IMR-90 (cell line): ENCODE measurements around the gene ITPK1. TPM values are rescaled to one million over a fixed set of nuclear protein-coding genes. Genes with fewer than 3 reads are reported as not detected.

Source experiments
- ATAC-seq: fragments of 200-7000 bp; cut with Tn5 transposase; 2 replicates; pipeline ENCODE4 v1.9.1; 2020; ENCODE audit warnings: low read depth, mild to moderate bottlenecking, moderate library complexity
- BruUV-seq: library from RNA; stranded (reverse); fragments of 400-500 nt; replicated peaks from 2 replicates; lab custom pipeline; 2021; lab: Mats Ljungman, UMichigan
- CTCF ChIA-PET: fragments of 300-600 bp; formaldehyde crosslinking; extraction: SDS; loops from one replicate; lab custom pipeline; 2021; ENCODE audit warnings: antibody characterized with exemption; lab: Yijun Ruan, JAX
- POLR2A ChIA-PET: fragments of 300-600 bp; sonication (Branson Sonifier 250); formaldehyde crosslinking; loops from one replicate; lab custom pipeline; 2022; ENCODE audit warnings: antibody characterized with exemption; ENCODE audit not compliant: unreplicated experiment; lab: Charles Lee
- DNase-seq: peaks from one replicate; pipeline ENCODE4 v3.0.0; 2013
- H2AFZ ChIP-seq: replicated peaks from 2 replicates; pipeline ENCODE3; 2013; ENCODE audit warnings: low read length, mild to moderate bottlenecking; ENCODE audit not compliant: poor library complexity
- H2AK5ac ChIP-seq: 2 replicates; pipeline ENCODE4 v1.6.1; 2013; ENCODE audit warnings: low read depth, low read length, inconsistent platforms
- H2AK9ac ChIP-seq: replicated peaks from 2 replicates; pipeline ENCODE3; 2013; ENCODE audit warnings: mild to moderate bottlenecking, low read depth, low read length, moderate library complexity; ENCODE audit not compliant: poor library complexity
- H2BK120ac ChIP-seq: 2 replicates; pipeline ENCODE4 v1.6.1; 2013; ENCODE audit warnings: low read depth, low read length, inconsistent platforms
- H2BK15ac ChIP-seq: 3 replicates; pipeline ENCODE4 v1.6.1; 2013; ENCODE audit warnings: low read depth, low read length, inconsistent platforms
- H2BK20ac ChIP-seq: 2 replicates; pipeline ENCODE4 v1.6.1; 2013; ENCODE audit warnings: low read depth, mild to moderate bottlenecking, inconsistent platforms, low read length, moderate library complexity
- H2BK5ac ChIP-seq: 2 replicates; pipeline ENCODE4 v1.6.1; 2013; ENCODE audit warnings: mild to moderate bottlenecking, low read depth, low read length, inconsistent platforms; ENCODE audit not compliant: poor library complexity, severe bottlenecking
- H3K14ac ChIP-seq: replicated peaks from 2 replicates; pipeline ENCODE4 v1.6.1; 2013; ENCODE audit warnings: low read depth, low read length, inconsistent platforms
- H3K18ac ChIP-seq: 2 replicates; pipeline ENCODE4 v1.6.1; 2013; ENCODE audit warnings: low read depth, low read length, control low read depth
- H3K23ac ChIP-seq: 2 replicates; pipeline ENCODE4 v1.6.1; 2013; ENCODE audit warnings: low read depth, low read length, inconsistent platforms
- H3K27ac ChIP-seq: 2 replicates; pipeline ENCODE4 v1.5.1; 2013; ENCODE audit warnings: mild to moderate bottlenecking, control low read depth, low read length; ENCODE audit not compliant: insufficient read depth
- H3K27me3 ChIP-seq: 2 replicates; pipeline ENCODE4 v1.6.1; 2013; ENCODE audit warnings: low read length; ENCODE audit not compliant: control insufficient read depth, insufficient read depth
- H3K36me3 ChIP-seq: 2 replicates; pipeline ENCODE4 v1.6.1; 2013; ENCODE audit warnings: low read length, mixed read lengths; ENCODE audit not compliant: control insufficient read depth, insufficient read depth
- H3K4ac ChIP-seq: 2 replicates; pipeline ENCODE4 v1.6.1; 2013; ENCODE audit warnings: low read depth, low read length, inconsistent platforms
- H3K4me1 ChIP-seq: 2 replicates; pipeline ENCODE4 v1.6.1; 2013; ENCODE audit warnings: low read length, mixed read lengths; ENCODE audit not compliant: control insufficient read depth, insufficient read depth
- H3K4me2 ChIP-seq: 2 replicates; pipeline ENCODE4 v1.6.1; 2013; ENCODE audit warnings: low read depth, mild to moderate bottlenecking, control low read depth, low read length, moderate library complexity
- H3K4me3 ChIP-seq: 2 replicates; pipeline ENCODE4 v1.5.1; 2013; ENCODE audit warnings: low read depth, mild to moderate bottlenecking, control low read depth, low read length, moderate library complexity; ENCODE audit not compliant: insufficient read depth
- H3K56ac ChIP-seq: 2 replicates; pipeline ENCODE4 v1.6.1; 2013; ENCODE audit warnings: low read length, inconsistent platforms; ENCODE audit not compliant: insufficient read depth; ENCODE audit errors: extremely low read depth
- H3K79me1 ChIP-seq, 2 experiments: 2 replicates each; pipeline ENCODE4 v1.6.1; 2013; ENCODE audit warnings: low read length in 2 of 2, inconsistent platforms in 1 of 2, low read depth in 1 of 2
- H3K9ac ChIP-seq: 2 replicates; pipeline ENCODE4 v1.6.1; 2013; ENCODE audit warnings: low read depth, low read length, control low read depth
- H3K9me1 ChIP-seq: 2 replicates; pipeline ENCODE4 v1.6.1; 2013; ENCODE audit warnings: low read length, inconsistent platforms; ENCODE audit not compliant: insufficient read depth
- H3K9me3 ChIP-seq: 2 replicates; pipeline ENCODE4 v1.6.1; 2013; ENCODE audit warnings: low read length; ENCODE audit not compliant: control insufficient read depth, insufficient read depth
- H4K20me1 ChIP-seq: 2 replicates; pipeline ENCODE4 v1.6.1; 2013; ENCODE audit warnings: low read length, inconsistent platforms; ENCODE audit not compliant: insufficient read depth
- H4K5ac ChIP-seq: 2 replicates; pipeline ENCODE4 v1.6.1; 2013; ENCODE audit warnings: mild to moderate bottlenecking, low read depth, low read length, control low read depth
- H4K8ac ChIP-seq, 2 experiments: 2 replicates each; pipeline ENCODE4 v1.6.1; 2013; ENCODE audit warnings: low read depth in 2 of 2, low read length in 2 of 2, control low read depth in 1 of 2, inconsistent platforms in 1 of 2
- H4K91ac ChIP-seq: 2 replicates; pipeline ENCODE4 v1.6.1; 2013; ENCODE audit warnings: low read depth, low read length, inconsistent platforms; ENCODE audit not compliant: insufficient read depth
- CHD1 ChIP-seq: IDR thresholded peaks from 2 replicates; pipeline ENCODE4 v1.6.1; 2012; ENCODE audit warnings: low read depth, low read length, improper control_type of control experiment
- CTCF ChIP-seq: conservative IDR thresholded peaks from 2 replicates; pipeline ENCODE4 v1.5.1; 2012; ENCODE audit warnings: mild to moderate bottlenecking, low read depth, low read length, improper control_type of control experiment
- ELK1 ChIP-seq: fragments of 150-350 bp; IDR thresholded peaks from 2 replicates; pipeline ENCODE4 v1.6.1; 2016; ENCODE audit warnings: low read depth, mild to moderate bottlenecking, low read length, moderate library complexity, borderline replicate concordance
- FOS ChIP-seq: fragments of 150-350 bp; IDR thresholded peaks from 2 replicates; pipeline ENCODE4 v1.6.1; 2016; ENCODE audit warnings: low read depth, low read length
- MAFK ChIP-seq: IDR thresholded peaks from 2 replicates; pipeline ENCODE4 v1.6.1; 2012; ENCODE audit warnings: low read depth, low read length, improper control_type of control experiment
- MXI1 ChIP-seq: IDR thresholded peaks from 2 replicates; pipeline ENCODE4 v1.6.1; 2012; ENCODE audit warnings: low read depth, mild to moderate bottlenecking, low read length, moderate library complexity, borderline replicate concordance
- POLR2A ChIP-seq: IDR thresholded peaks from 2 replicates; pipeline ENCODE4 v1.6.1; 2012; ENCODE audit warnings: mild to moderate bottlenecking, low read depth, low read length
- RAD21 ChIP-seq: IDR thresholded peaks from 2 replicates; pipeline ENCODE4 v1.6.1; 2012; ENCODE audit warnings: low read length, improper control_type of control experiment
- RCOR1 ChIP-seq: IDR thresholded peaks from 2 replicates; pipeline ENCODE4 v1.6.1; 2012; ENCODE audit warnings: mild to moderate bottlenecking, low read length, improper control_type of control experiment; ENCODE audit not compliant: insufficient replicate concordance
- SMC3 ChIP-seq: fragments of 150-350 bp; IDR thresholded peaks from 2 replicates; pipeline ENCODE4 v1.6.1; 2016; ENCODE audit warnings: low read depth, mild to moderate bottlenecking, antibody characterized with exemption, low read length, moderate library complexity
- WGBS, 2 experiments: methylation state at CpG; one replicate each; pipeline versions ENCODE4 v1.1.5 to v1.1.7; 2013; ENCODE audit warnings: missing lambda C conversion rate in 2 of 2; ENCODE audit not compliant: insufficient read length in 1 of 2; ENCODE audit errors: extremely low coverage in 2 of 2; 5-methylcytosine and 5-hydroxymethylcytosine counted together
- dilution Hi-C: fragments of 300-500 bp; cut with HindIII; formaldehyde crosslinking; loops from one replicate; pipeline ENCODE4 v1.14.3; 2018; ENCODE audit warnings: low sequenced_read_pairs; ENCODE audit not compliant: unreplicated experiment
- in situ Hi-C: fragments of 300-500 bp; cut with MboI; formaldehyde crosslinking; loops from 3 replicates; pipeline ENCODE4 v1.14.3; 2019; ENCODE audit warnings: low sequenced_read_pairs, inconsistent platforms, mixed read lengths
- intact Hi-C: fragments of 100-400 bp; cut with micrococcal nuclease; formaldehyde crosslinking; loops from 2 replicates; pipeline ENCODE4 v1.10.0; 2022
- polyA plus RNA-seq, 3 experiments: library from polyadenylated mRNA; depleted of rRNA; stranded (reverse); fragments of >200 nt; gene quantifications; 2 replicates each; pipeline ENCODE4 v1.2.3, GENCODE V29; 2012; ENCODE audit warnings: low replicate concordance in 1 of 3
- total RNA-seq: library from RNA; depleted of rRNA; stranded (reverse); fragments of >200 nt; gene quantifications from 2 replicates; pipeline ENCODE4 v1.2.3, GENCODE V29; 2012

Gene ITPK1
- total and polyA plus RNA-seq, 2 of the 4 experiments (the other 2 are of a cell fraction), result 21.7 to 26.9 TPM

- no peak for TF ChIP-seq ELK1
Observed at GRCh38 chr14:92988786-92989755, 126.7 kb downstream of the ITPK1 start (continued).

GRCh38 chr14:92987713-92988510, 127.8 kb downstream of the ITPK1 start:
- no peaks in the 10 kb centered on the region; the same call in 1 of the 2 replicates for H3K36me3 ChIP-seq
- no peaks in the 10 kb centered on the region for H3K9me1 ChIP-seq
- no peak overlapping the region for H2AK5ac ChIP-seq
- H4K91ac ChIP-seq, result no peak overlapping the region
- peaks cover 2% of the 10 kb centered on the region; the same call in 1 of the 2 replicates for H3K4me1 ChIP-seq
- no peak overlapping the region for H3K23ac ChIP-seq
- WGBS, 2 experiments, result 96% methylated on average over 20 of the region's 25 CpGs; no CpG with 5 or more reads in 1 of the 2 experiments
- no peak overlapping the region for H3K4me2 ChIP-seq
- no peaks in the 10 kb centered on the region for H3K9me3 ChIP-seq
- dilution Hi-C loops (no loop called here), intact Hi-C loops (no loop called here), in situ Hi-C loops (no loop called here)
- H3K56ac ChIP-seq, result no peak overlapping the region
- ChIA-PET POLR2A (no interaction called here), CTCF (no interaction called here)
- no peak overlapping the region for H3K9ac ChIP-seq
- H4K20me1 ChIP-seq, result no peaks in the 10 kb centered on the region
- DNase-seq (no peak), ATAC-seq (no peak)
- H3K18ac ChIP-seq, result no peak overlapping the region
- H3K4ac ChIP-seq, result no peak overlapping the region
- no peak overlapping the region for H2BK120ac ChIP-seq
- H4K5ac ChIP-seq, result no peak overlapping the region
- TF ChIP-seq ELK1 (no peak), CHD1 (no peak), POLR2A (no peak), RAD21 (no peak), MXI1 (no peak), CTCF (no peak), MAFK (no peak), FOS (no peak), RCOR1 (no peak), SMC3 (no peak)
- H4K8ac ChIP-seq, result no peak overlapping the region
- no peak overlapping the region for H2BK20ac ChIP-seq
- H2BK15ac ChIP-seq, result no peak overlapping the region
- no TSS peak for BruUV-seq
- H3K79me1 ChIP-seq, result no peaks in the 10 kb centered on the region
- H3K4me3 ChIP-seq, result no peak overlapping the region
- H3K14ac ChIP-seq, result no peak overlapping the region
- no peak overlapping the region for H2BK5ac ChIP-seq
- H2AFZ ChIP-seq, result no peak overlapping the region
- no peak overlapping the region for H3K27ac ChIP-seq
- H3K27me3 ChIP-seq, result no peaks in the 10 kb centered on the region
- no peak overlapping the region for H2AK9ac ChIP-seq
